Neutrophil (primary cell): ENCODE measurements around the gene ABCA2.

Source experiments
- H3K27ac ChIP-seq: fragments of 200-600 bp; sonication (generic); 2 replicates; pipeline ENCODE4 v1.5.1; 2016; ENCODE audit warnings: mild to moderate bottlenecking, moderate library complexity
- H3K27me3 ChIP-seq: fragments of 200-600 bp; sonication (generic); 2 replicates; pipeline ENCODE4 v1.6.0; 2016; ENCODE audit warnings: mild to moderate bottlenecking
- H3K36me3 ChIP-seq: fragments of 200-600 bp; sonication (generic); 2 replicates; pipeline ENCODE4 v1.5.1; 2017
- H3K4me1 ChIP-seq, 2 experiments: fragments of 200-600 bp in 1 of 2; sonication (generic) in 1 of 2; 1 replicate in 1 of 2; 2 replicates in 1 of 2; pipeline versions ENCODE4 v1.5.1 to v1.6.1; 2013 to 2016; ENCODE audit warnings: low read depth in 1 of 2, low read length in 1 of 2, mild to moderate bottlenecking in 1 of 2, moderate library complexity in 1 of 2; ENCODE audit not compliant: control insufficient read depth in 1 of 2, insufficient read depth in 1 of 2
- H3K4me3 ChIP-seq, 2 experiments: fragments of 200-600 bp in 1 of 2; sonication (generic) in 1 of 2; 1 replicate in 1 of 2; 2 replicates in 1 of 2; pipeline ENCODE4 v1.5.1; 2013 to 2016; ENCODE audit warnings: low read depth in 1 of 2, low read length in 1 of 2, mild to moderate bottlenecking in 1 of 2, moderate library complexity in 1 of 2
- H3K9me3 ChIP-seq: fragments of 200-600 bp; sonication (generic); 2 replicates; pipeline ENCODE4 v1.5.1; 2016
- TF ChIP-seq, protein P1 (sequence below): fragments of 200-600 bp; sonication (generic); IDR thresholded peaks from 2 replicates; pipeline ENCODE4 v1.5.1; 2016; ENCODE audit warnings: antibody characterized with exemption

ABCA2 gene

DNA sequence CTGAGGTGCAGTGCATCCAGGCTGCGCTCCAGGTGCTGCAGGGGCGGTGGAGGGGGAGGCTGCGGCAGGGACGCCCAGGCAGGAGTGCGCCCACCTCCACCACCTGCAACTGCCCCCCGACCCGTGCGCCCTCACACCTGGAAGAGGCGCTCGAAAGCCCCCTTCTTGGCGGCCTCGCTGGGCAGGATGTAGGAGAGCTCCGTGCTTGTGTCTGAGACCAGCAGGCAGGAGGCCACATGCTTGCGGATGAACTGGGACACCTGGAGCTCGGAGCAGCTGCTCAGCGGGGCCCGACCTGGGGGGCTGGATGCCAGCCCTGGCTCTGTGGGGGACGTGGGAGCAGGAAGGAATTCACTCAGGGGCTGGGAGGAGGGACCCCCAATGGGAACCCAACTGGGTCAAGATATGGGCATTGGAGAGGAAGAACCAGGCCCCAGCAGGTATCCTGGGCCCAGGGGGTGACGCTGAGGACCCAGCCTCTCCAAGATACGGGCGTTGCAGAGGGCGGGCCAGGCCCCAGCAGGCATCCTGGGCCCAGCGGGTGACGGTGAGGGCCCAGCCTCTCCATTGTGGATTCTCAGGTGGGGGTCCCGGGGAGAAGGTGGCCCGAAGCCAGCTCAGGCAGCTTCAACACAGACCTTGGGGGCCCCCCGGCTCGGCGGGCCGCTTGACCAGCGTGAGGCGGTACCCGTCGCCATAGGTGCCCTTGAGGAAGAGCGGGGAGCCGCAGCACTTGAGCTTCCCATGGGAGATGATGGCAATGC, 13.1 kb downstream of the ABCA2 start:
- Histone ChIP-seq H3K4me1 (no peaks in the 10 kb centered on the region), H3K36me3 (peaks cover 96% of the 10 kb centered on the region), H3K27me3 (no peaks in the 10 kb centered on the region), H3K4me3 (no peak overlapping the region), H3K9me3 (no peaks in the 10 kb centered on the region), H3K27ac (no peak overlapping the region)
- TF ChIP-seq, protein P1, sequence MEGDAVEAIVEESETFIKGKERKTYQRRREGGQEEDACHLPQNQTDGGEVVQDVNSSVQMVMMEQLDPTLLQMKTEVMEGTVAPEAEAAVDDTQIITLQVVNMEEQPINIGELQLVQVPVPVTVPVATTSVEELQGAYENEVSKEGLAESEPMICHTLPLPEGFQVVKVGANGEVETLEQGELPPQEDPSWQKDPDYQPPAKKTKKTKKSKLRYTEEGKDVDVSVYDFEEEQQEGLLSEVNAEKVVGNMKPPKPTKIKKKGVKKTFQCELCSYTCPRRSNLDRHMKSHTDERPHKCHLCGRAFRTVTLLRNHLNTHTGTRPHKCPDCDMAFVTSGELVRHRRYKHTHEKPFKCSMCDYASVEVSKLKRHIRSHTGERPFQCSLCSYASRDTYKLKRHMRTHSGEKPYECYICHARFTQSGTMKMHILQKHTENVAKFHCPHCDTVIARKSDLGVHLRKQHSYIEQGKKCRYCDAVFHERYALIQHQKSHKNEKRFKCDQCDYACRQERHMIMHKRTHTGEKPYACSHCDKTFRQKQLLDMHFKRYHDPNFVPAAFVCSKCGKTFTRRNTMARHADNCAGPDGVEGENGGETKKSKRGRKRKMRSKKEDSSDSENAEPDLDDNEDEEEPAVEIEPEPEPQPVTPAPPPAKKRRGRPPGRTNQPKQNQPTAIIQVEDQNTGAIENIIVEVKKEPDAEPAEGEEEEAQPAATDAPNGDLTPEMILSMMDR: no peak

DNA sequence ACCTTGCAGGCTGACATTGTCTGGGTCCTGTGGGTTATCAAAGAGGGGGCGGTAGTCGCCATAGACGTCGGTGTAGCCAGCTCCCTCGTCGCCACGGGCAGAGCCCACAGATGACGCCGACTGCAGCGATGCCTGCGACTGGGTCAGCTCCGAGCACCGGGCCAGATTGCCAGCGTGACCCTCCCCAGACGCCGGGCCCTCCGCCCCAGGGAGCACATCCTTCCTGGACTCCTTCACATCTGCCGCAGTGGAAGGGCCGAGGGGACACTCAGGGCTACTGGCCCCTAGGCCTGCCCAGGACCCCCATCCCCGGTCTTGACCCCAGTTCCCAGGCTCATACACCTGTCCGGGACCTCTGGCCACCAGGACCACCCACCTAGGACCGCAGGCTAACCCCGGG, 13.9 kb downstream of the ABCA2 start:
- no peaks in the 10 kb centered on the region for H3K27me3 ChIP-seq
- H3K4me1 ChIP-seq: no peaks in the 10 kb centered on the region
- H3K36me3 ChIP-seq: peaks cover 98% of the 10 kb centered on the region
- no peaks in the 10 kb centered on the region for H3K9me3 ChIP-seq
- H3K27ac ChIP-seq: no peak overlapping the region
- TF ChIP-seq, protein P1: no peak
- H3K4me3 ChIP-seq: no peak overlapping the region

DNA sequence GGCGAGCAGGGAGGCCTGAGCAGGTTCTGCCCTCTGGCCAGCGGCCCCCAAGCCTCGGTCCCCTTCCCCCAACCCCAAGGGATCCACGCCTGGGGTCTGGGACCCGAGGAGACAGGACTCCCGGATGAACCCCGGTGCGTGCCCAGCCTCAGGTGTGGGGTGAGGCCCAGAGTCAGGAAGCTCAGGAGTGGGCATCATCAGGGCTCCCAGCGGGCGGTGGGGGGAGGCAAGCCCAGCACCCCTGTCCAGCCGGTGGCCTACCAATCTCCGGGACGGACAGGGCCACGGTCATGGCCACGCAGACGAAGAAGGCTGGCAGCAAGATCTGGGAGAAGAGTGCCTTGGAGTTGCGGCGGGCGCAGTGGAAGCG, 14.5 kb downstream of the ABCA2 start:
- Histone ChIP-seq H3K4me3 (no peak overlapping the region), H3K9me3 (no peaks in the 10 kb centered on the region), H3K4me1 (no peaks in the 10 kb centered on the region), H3K36me3 (peaks cover 98% of the 10 kb centered on the region), H3K27me3 (no peaks in the 10 kb centered on the region), H3K27ac (no peak overlapping the region)
- TF ChIP-seq, protein P1: no peak

DNA sequence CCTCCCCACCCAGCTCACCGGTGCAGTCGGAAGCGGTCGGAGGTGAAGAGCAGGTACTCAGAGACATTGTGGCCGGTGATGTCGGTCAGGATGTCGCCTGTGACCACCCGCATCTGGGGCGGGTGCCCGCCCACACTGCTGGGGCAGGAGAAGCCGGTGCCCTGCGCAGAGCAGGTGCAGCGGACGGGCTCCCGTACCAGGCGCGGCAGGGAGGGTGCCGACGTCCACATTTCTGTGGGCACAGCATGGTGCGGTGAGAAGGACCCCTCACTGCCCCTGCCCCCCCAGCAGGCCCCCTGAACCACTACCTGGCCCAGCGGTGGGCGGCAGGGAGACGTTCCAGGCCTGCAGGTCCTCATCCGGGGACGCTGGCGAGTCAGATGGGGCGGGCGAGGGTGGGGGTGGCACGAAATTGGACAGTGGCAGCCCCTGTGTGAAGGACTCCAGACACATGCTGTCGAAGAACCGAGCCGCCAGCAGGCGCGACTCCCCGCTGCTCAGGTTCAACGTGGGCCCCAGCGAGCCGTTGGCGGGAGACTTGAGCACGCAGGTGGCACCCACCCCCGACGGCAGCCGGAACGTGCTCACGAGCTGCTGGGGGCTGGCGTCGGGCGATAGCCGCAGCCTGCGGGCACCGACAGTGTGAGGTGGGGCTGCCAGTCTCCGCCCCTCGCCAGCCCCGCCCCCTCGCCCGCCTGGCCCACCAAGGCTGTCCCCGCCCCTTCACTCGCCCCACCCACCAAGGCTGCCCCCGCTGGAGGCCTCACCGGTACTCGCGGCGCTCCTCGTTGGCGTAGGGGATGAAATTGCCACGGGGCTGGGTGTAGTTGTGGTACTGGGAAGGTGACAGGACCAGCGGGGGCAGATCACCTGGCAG, 15.1 kb downstream of the ABCA2 start:
- Histone ChIP-seq H3K36me3 (peaks cover 100% of the 10 kb centered on the region), H3K27me3 (no peaks in the 10 kb centered on the region), H3K4me1 (no peaks in the 10 kb centered on the region), H3K9me3 (no peaks in the 10 kb centered on the region), H3K4me3 (no peak overlapping the region), H3K27ac (no peak overlapping the region)
- TF ChIP-seq, protein P1: no peak

DNA sequence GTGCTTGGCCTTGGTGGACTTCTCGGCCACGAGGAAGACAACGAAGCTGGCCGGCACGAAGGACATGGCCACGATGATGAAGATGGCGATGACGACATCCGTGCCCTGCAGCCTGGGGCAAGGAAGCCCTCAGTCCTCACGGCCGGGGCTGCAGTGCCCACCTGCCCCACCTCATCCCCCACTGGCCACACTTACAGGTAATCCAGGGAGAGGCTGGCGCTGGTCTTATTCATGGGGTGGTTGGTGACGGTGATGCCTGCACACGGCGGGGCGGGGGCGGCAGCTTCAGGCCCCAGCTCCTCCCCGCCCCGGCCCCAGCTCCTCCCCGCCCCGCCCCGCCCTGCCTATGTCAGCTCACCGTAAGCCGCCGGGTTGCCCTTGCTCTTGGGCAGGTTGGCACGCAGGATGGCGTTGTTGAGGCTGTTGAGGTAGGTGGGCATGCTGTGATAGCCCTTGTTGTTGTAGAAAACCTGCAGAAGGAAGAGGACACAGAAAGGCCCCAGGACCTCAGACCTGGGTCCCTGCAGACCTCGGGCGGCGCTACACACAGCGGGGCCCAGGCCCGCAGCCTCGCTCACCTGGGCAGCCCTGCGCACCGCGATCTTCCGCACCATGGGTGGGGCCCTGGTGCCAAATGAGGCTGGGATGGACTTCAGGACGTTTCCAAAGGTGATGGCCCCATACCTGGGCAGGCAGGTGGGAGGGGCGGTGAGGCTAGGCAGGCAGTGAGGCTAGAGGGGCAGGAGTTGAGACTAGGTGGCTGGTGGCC, 15.9 kb downstream of the ABCA2 start:
- H3K27me3 ChIP-seq: no peaks in the 10 kb centered on the region
- H3K27ac ChIP-seq: no peak overlapping the region
- no peaks in the 10 kb centered on the region for H3K4me1 ChIP-seq
- H3K36me3 ChIP-seq: peaks cover 100% of the 10 kb centered on the region
- TF ChIP-seq, protein P1: no peak
- H3K9me3 ChIP-seq: no peaks in the 10 kb centered on the region
- no peak overlapping the region for H3K4me3 ChIP-seq
